ENCODE measurements around the gene SENP8.

Gene SENP8

GRCh38 chr15:72175186-72176044, 57.2 kb downstream of the SENP8 start:
- no peak for DNase-seq (ENCODE audit: low spot score)

DNA sequence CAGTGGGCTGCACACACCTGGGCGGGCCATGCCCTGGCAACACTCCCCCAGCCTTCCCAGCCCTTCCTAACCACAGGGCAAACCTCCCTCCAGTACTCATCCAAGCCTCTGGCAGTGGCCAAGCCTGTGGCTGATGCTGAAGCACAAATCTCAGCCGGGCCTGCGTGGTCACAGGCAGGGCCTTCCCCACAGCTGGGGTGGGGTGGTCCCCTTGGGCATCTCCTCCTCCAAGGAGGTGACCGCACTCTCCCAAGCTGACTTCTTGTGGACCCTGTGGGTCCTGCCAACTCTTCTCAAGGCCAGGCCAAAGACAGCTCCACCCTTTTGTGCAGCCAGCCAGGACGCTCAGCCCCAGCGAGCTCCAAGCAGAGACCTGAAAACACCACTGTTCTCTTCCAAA, 58.0 kb downstream of the SENP8 start:
- DNase-seq (ENCODE audit: low spot score), result no peak

GRCh38 chr15:72176743-72177142, 58.5 kb downstream of the SENP8 start:
- no peak for DNase-seq (ENCODE audit: low spot score)

- DNase-seq (ENCODE audit: low spot score), result no peak
Observed at GRCh38 chr15:72178976-72179585, 60.9 kb downstream of the SENP8 start.

GRCh38 chr15:72179950-72180581, 61.9 kb downstream of the SENP8 start:
- DNase-seq (ENCODE audit: low spot score), result peak; percentile 31

- DNase-seq (ENCODE audit: low spot score), result no peak
Observed at GRCh38 chr15:72180761-72181324, 62.6 kb downstream of the SENP8 start.

DNA sequence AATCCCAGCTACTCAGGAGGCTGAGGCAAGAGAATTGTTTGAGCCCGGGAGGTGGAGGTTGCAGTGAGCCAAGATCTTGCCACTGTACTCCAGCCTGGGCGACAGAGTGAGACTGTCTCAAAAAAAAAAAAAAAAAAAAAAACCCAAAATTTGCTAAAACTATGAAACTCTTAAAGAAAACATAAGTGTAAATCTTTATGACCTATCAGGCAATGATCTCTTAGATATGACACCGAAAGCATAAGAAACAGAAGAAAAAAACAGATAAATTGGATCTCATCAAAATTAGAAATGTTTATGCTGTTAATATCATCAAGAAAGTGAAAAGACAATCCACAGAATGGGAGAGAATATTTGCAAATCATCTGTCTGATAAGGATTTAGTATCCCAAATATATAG, 64.0 kb downstream of the SENP8 start:
- no peak for DNase-seq (ENCODE audit: low spot score)

DNA sequence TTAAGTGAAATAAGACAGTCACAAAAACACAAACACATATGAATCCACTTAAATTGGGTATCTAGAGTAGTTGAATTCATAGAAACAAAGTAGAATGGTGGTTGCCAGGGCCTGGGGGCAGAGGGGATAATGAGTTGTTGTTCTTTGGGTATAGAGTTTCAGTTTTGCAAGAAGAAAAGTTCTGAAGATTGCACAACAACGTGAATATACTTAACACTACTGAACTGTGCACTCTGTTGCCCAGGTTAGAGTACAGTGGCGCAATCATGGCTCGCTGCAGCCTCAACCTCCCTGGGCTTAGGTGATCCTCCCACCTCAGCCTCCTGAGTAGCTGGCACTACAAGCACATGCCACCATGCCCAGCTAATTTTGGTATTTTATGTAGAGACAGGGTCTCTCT, 64.5 kb downstream of the SENP8 start:
- no peak for DNase-seq (ENCODE audit: low spot score)

GRCh38 chr15:72183781-72184164, 65.6 kb downstream of the SENP8 start:
- DNase-seq (ENCODE audit: low spot score), result no peak

GRCh38 chr15:72184165-72184811, 66.1 kb downstream of the SENP8 start:
- peak; percentile 33 for DNase-seq (ENCODE audit: low spot score)

DNA sequence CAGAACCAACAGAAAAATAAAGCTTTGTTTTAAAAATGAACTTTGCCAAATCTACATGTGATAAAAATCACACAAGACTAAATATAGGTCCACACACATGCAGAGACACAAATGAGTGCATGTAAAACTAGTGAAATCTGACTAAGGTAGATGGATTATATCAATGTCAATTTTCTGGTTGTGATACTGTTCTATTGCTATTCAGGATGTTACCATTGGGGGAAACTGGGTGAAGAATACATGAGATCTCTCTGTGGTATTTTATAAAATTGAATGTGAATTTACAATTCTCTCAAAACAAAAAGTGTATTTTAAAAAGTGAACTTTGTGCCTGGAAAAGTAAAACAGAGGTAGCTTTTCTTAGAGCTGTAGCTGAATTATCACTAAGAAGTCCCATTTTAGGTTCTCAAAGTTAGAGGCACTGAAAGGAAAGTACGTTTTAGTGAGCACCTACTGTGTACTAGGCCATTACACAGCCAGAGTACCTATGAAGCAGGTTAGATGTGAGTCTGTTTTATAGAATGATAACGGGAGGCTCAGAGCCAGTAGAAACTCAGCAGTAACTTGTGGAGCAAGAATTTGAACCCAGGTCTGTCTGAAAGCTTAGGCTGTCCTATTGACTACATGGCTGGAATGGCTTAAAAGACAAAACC, 71.2 kb downstream of the SENP8 start:
- DNase-seq (ENCODE audit: low spot score), result no peak

- DNase-seq (ENCODE audit: low spot score), result no peak
Observed at GRCh38 chr15:72192416-72192815, 74.2 kb downstream of the SENP8 start.

Measured in kidney capillary endothelial cell (primary cell).